Measurements from ENCODE around the gene SMARCC2.
A peak's percentile ranks its signal among the peaks of the same experiment; 100 is the strongest.

Gene SMARCC2

DNA sequence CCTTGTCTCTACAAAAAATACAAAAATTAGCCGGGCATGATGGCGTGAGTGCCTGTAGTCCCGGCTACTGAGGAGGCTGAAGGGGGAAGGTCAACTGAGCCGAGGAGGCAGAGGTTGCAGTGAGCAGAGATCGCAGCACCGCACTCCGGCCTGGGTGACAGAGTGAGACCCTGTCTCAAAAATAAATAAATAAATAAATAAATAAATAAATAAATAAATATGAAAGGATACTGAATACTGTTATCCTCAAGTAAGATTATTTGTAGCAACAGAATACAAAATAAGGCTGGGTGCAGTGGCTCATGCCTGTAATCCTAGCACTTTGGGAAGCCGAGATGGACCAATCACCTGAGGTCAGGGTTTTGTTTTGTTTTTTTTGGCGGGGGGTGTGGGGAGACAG, 30.6 kb upstream of the SMARCC2 start (continued):
- TF ChIP-seq ZNF169 (tag by site-specific recombination; IDR thresholded peaks at IDR 0.05), result no peak
- no peak for TF ChIP-seq ZNF585B (tag by site-specific recombination; IDR thresholded peaks at IDR 0.05)
- no peak for TF ChIP-seq ZNF175 (tag by site-specific recombination; IDR thresholded peaks at IDR 0.05)
- no peak for TF ChIP-seq GLIS1 (tag by site-specific recombination; IDR thresholded peaks at IDR 0.05)
- TF ChIP-seq, protein P1, sequence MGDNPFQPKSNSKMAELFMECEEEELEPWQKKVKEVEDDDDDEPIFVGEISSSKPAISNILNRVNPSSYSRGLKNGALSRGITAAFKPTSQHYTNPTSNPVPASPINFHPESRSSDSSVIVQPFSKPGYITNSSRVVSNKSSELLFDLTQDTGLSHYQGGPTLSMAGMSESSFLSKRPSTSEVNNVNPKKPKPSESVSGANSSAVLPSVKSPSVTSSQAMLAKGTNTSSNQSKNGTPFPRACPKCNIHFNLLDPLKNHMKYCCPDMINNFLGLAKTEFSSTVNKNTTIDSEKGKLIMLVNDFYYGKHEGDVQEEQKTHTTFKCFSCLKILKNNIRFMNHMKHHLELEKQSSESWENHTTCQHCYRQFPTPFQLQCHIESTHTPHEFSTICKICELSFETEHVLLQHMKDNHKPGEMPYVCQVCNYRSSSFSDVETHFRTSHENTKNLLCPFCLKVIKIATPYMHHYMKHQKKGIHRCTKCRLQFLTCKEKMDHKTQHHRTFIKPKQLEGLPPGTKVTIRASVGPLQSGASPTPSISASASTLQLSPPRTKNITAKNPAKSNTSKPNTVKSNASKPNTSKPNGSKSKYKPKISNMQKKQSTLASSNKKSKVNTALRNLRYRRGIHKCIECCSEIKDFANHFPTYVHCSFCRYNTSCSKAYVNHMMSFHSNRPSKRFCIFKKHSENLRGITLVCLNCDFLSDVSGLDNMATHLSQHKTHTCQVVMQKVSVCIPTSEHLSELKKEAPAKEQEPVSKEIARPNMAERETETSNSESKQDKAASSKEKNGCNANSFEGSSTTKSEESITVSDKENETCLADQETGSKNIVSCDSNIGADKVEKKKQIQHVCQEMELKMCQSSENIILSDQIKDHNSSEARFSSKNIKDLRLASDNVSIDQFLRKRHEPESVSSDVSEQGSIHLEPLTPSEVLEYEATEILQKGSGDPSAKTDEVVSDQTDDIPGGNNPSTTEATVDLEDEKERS (tag by site-specific recombination; IDR thresholded peaks at IDR 0.05), result no peak
- TF ChIP-seq ZNF473 (tag by site-specific recombination; IDR thresholded peaks at IDR 0.05), result no peak
- no peak for TF ChIP-seq SP7 (tag by site-specific recombination; IDR thresholded peaks at IDR 0.05)
- TF ChIP-seq ZNF146 (tag by site-specific recombination; IDR thresholded peaks at IDR 0.05), result no peak; the same call in 1 of the 2 replicates
- TF ChIP-seq, protein P2, sequence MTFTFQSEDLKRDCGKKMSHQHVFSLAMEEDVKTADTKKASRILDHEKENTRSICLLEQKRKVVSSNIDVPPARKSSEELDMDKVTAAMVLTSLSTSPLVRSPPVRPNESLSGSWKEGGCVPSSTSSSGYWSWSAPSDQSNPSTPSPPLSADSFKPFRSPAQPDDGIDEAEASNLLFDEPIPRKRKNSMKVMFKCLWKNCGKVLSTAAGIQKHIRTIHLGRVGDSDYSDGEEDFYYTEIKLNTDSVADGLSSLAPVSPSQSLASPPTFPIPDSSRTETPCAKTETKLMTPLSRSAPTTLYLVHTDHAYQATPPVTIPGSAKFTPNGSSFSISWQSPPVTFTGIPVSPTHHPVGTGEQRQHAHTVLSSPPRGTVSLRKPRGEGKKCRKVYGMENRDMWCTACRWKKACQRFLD (tag by site-specific recombination; IDR thresholded peaks at IDR 0.05), result peak; percentile 79
- no peak for TF ChIP-seq ZBTB17 (tag by site-specific recombination; IDR thresholded peaks at IDR 0.05)
- no peak for TF ChIP-seq SCRT2 (tag by site-specific recombination; IDR thresholded peaks at IDR 0.05)
- TF ChIP-seq ZNF223 (tag by site-specific recombination; IDR thresholded peaks at IDR 0.05), result peak; percentile 77
- TF ChIP-seq ZNF19 (tag by site-specific recombination; IDR thresholded peaks at IDR 0.05; ENCODE audit: low read depth), result peak; percentile 85; the same call in 1 of the 2 replicates
- no peak for TF ChIP-seq GLIS2 (tag by site-specific recombination; IDR thresholded peaks at IDR 0.05)
- no peak for TF ChIP-seq ZNF513 (tag by site-specific recombination; IDR thresholded peaks at IDR 0.05)
- TF ChIP-seq ZNF292 (tag by site-specific recombination; IDR thresholded peaks at IDR 0.05; ENCODE audit: borderline replicate concordance, low read depth), result peak; percentile 93
- no peak for TF ChIP-seq ZNF571 (tag by site-specific recombination; IDR thresholded peaks at IDR 0.05)
- TF ChIP-seq, protein P3, sequence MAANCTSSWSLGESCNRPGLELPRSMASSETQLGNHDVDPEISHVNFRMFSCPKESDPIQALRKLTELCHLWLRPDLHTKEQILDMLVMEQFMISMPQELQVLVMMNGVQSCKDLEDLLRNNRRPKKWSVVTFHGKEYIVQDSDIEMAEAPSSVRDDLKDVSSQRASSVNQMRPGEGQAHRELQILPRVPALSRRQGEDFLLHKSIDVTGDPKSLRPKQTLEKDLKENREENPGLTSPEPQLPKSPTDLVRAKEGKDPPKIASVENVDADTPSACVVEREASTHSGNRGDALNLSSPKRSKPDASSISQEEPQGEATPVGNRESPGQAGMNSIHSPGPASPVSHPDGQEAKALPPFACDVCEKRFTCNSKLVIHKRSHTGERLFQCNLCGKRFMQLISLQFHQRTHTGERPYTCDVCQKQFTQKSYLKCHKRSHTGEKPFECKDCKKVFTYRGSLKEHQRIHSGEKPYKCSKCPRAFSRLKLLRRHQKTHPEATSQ (tag by site-specific recombination; IDR thresholded peaks at IDR 0.05), result no peak
- TF ChIP-seq ZNF335 (tag by site-specific recombination; conservative IDR thresholded peaks at IDR 0.05), result no peak
- TF ChIP-seq, protein P4, sequence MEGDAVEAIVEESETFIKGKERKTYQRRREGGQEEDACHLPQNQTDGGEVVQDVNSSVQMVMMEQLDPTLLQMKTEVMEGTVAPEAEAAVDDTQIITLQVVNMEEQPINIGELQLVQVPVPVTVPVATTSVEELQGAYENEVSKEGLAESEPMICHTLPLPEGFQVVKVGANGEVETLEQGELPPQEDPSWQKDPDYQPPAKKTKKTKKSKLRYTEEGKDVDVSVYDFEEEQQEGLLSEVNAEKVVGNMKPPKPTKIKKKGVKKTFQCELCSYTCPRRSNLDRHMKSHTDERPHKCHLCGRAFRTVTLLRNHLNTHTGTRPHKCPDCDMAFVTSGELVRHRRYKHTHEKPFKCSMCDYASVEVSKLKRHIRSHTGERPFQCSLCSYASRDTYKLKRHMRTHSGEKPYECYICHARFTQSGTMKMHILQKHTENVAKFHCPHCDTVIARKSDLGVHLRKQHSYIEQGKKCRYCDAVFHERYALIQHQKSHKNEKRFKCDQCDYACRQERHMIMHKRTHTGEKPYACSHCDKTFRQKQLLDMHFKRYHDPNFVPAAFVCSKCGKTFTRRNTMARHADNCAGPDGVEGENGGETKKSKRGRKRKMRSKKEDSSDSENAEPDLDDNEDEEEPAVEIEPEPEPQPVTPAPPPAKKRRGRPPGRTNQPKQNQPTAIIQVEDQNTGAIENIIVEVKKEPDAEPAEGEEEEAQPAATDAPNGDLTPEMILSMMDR (tag by site-specific recombination; IDR thresholded peaks at IDR 0.05), result no peak
- no peak for TF ChIP-seq ZNF416 (tag by site-specific recombination; IDR thresholded peaks at IDR 0.05)
- peak; percentile 91; the same call in 1 of the 2 replicates for TF ChIP-seq ZNF354C (tag by site-specific recombination; IDR thresholded peaks at IDR 0.05; ENCODE audit: borderline replicate concordance, low read depth)
- TF ChIP-seq ZNF248 (tag by site-specific recombination; IDR thresholded peaks at IDR 0.05), result no peak
- no peak for TF ChIP-seq KLF8 (tag by site-specific recombination; IDR thresholded peaks at IDR 0.05)
- TF ChIP-seq ZNF521 (tag by site-specific recombination; IDR thresholded peaks at IDR 0.05), result no peak
- TF ChIP-seq, protein P5, sequence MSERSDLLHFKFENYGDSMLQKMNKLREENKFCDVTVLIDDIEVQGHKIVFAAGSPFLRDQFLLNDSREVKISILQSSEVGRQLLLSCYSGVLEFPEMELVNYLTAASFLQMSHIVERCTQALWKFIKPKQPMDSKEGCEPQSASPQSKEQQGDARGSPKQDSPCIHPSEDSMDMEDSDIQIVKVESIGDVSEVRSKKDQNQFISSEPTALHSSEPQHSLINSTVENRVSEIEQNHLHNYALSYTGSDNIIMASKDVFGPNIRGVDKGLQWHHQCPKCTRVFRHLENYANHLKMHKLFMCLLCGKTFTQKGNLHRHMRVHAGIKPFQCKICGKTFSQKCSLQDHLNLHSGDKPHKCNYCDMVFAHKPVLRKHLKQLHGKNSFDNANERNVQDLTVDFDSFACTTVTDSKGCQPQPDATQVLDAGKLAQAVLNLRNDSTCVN (tag by site-specific recombination; optimal IDR thresholded peaks at IDR 0.05), result no peak
- TF ChIP-seq REPIN1 (tag by site-specific recombination; IDR thresholded peaks at IDR 0.05; ENCODE audit: low read depth), result no peak
- TF ChIP-seq ZNF184 (tag by site-specific recombination; IDR thresholded peaks at IDR 0.05), result no peak
- no peak for TF ChIP-seq ZNF391 (tag by site-specific recombination; IDR thresholded peaks at IDR 0.05; ENCODE audit: borderline replicate concordance, low read depth)
- TF ChIP-seq ZBTB1 (tag by site-specific recombination; IDR thresholded peaks at IDR 0.05), result 0 out of 2 replicates have a peak, but pooled peaks have one; percentile 48
- TF ChIP-seq ZNF362 (tag by site-specific recombination; IDR thresholded peaks at IDR 0.05), result no peak

Measured in HEK293 (cell line).